HG03342 (cell line): ENCODE measurements around the gene RIPOR3.
A peak's percentile ranks its signal among the peaks of the same experiment; 100 is the strongest.

Experiments
- ATAC-seq: cut with Tn5 transposase; IDR thresholded peaks from one replicate; pipeline ENCODE4 v1.9.1; 2021; ENCODE audit warnings: mild to moderate bottlenecking, moderate library complexity; ENCODE audit not compliant: unreplicated experiment

Gene RIPOR3, protein sequence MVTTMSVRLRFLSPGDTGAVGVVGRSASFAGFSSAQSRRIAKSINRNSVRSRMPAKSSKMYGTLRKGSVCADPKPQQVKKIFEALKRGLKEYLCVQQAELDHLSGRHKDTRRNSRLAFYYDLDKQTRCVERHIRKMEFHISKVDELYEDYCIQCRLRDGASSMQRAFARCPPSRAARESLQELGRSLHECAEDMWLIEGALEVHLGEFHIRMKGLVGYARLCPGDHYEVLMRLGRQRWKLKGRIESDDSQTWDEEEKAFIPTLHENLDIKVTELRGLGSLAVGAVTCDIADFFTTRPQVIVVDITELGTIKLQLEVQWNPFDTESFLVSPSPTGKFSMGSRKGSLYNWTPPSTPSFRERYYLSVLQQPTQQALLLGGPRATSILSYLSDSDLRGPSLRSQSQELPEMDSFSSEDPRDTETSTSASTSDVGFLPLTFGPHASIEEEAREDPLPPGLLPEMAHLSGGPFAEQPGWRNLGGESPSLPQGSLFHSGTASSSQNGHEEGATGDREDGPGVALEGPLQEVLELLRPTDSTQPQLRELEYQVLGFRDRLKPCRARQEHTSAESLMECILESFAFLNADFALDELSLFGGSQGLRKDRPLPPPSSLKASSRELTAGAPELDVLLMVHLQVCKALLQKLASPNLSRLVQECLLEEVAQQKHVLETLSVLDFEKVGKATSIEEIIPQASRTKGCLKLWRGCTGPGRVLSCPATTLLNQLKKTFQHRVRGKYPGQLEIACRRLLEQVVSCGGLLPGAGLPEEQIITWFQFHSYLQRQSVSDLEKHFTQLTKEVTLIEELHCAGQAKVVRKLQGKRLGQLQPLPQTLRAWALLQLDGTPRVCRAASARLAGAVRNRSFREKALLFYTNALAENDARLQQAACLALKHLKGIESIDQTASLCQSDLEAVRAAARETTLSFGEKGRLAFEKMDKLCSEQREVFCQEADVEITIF

DNA sequence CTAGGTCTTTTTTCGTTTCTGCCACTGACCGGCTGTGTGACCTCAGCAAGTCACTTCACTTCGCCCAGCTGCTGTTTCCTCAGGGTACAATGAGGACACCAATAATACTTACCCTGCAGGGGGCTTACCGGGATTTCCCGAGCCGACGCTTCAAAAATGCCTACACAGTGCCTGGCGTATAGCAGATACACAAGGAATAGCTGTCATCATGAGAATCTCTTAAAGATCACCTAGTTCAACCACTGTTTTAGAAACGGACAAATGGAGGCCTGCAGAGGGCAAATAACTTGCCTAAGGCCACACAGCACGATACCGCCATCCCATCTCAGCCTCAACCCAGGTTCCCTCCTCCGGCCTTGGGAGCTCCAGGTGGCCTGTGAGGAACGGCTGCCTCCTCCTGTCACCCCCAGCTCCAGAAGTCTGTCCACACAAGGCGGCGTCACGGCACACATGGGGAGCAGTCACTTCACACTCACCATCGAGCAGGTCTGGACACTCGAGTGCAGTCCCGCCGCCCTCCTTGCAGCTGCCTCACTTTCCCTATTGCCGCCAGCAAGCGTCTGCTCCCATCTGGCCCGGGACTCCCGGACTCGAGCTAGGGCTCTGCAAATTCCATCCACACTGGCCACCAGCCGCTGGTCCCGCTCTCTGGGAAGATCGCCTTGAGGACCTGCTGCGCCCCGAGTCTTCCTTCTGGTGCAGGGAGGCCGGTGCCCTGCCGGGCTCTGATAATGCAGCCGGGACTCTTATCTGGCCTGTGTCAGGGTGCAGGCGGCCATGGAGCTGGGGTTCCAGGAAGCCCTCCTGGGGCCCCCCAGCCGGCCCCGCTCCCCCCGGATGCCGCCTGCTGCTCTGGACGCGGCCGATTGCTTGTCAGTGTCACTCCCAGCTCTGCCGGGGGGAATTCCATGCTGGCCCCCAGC, at the start of gene RIPOR3:
Gene RIPOR3, minus strand, starts transcription at position 893 of the 923 bp plus-strand sequence. Its CDS starts 414 bp downstream, at position 479.
- no peak for ATAC-seq

GRCh38 chr20:50737352-50737751, 46.0 kb upstream of the RIPOR3 start:
- no peak for ATAC-seq

DNA sequence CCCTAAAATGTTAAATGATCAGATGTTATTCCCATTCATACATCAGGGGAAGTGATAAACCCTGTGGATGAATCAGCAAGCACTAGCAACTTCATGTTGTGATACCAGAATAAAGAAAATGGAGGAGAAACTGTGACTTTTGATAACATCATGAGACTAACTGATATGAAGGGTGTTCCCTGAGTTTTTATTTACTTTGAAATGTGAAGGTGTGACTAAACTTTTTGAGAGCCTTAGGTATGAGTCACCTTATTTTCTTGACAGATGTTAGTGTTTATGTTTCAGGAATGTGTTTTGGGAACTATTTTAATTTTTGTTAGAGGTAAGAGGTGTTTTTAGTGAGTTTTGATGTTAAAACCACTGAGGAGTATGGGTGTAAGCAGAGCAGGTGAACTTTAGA, 44.5 kb upstream of the RIPOR3 start:
- no peak for ATAC-seq

DNA sequence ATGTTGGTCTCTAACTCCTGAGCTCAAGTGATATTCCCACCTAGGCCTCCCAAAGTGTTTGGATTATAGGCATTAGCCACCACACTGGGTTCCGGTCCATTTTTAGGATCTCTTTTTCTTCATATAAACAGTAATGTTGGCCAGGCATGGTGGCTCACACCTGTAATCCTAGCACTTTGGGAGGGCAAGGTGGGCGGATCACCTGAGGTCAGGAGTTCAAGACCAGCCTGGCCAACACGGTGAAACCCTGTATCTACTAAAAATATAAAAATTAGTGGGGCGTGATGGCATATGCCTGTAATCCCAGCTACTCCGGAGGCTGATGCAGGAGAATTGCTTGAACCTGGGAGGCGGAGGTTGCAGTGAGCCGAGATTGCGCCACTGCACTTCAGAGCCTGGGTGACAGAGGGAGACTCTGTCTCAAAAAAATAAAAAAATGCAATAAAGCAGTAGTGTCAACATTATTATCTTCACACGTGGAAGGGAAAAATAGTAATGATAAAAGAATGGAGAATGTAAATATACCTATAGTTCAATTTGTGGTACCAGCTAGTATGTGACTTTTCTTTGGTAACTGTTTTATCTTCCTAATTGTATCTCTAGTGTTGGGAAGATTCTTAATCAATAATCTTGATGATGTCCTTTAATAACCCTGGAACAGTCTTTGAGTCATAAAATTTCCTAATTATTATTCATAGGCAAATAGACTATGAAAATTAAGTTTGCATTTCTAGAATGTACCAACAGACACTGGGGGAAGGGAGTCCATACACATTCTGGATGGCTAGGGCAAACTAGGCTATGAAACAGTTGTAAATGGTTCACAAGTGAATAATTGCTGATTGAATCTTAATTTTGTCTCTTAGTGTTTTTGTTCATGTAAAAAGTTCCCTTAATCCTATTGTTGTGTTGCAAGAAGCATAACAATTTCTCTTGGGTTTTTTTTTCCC, 43.7 kb upstream of the RIPOR3 start:
- ATAC-seq, result no peak

GRCh38 chr20:50733644-50734349, 42.5 kb upstream of the RIPOR3 start:
- ATAC-seq, result no peak

DNA sequence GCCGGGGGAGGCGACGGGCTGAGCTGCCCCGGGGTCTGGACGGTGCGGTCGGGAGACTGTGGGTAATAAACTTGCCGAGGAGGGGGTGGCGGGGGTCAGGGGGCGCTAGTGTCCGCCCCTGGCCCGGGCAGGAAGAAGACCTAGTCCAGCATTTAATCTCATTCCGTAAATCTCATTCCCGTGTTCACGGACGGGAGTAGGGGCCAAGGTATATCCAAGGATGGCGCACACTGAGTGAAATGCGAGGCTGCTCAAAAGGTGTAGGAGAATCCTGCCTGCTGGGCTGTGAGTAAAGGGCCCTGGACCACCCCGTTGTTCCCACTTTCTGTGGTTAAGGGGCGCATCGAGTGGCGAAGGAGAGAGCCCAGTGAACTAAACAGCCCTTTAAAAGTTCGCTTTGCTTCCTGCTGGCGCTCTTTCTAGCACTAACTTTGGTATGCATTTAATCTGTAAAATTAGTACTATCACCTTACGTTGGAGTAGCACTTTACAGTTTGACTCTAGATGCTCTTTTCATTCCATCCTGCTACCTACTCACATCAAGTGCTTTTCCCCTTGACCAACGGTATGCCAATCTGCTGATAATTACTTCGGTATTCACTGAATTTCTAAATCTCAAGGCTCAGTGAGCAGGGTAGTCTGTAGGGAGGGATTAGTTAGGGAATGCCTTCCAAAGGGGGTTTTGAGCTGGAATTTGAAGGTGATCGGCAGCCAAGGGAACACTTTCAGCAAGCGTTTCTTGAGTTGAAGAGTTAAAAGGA, 40.8 kb upstream of the RIPOR3 start:
- no peak for ATAC-seq

DNA sequence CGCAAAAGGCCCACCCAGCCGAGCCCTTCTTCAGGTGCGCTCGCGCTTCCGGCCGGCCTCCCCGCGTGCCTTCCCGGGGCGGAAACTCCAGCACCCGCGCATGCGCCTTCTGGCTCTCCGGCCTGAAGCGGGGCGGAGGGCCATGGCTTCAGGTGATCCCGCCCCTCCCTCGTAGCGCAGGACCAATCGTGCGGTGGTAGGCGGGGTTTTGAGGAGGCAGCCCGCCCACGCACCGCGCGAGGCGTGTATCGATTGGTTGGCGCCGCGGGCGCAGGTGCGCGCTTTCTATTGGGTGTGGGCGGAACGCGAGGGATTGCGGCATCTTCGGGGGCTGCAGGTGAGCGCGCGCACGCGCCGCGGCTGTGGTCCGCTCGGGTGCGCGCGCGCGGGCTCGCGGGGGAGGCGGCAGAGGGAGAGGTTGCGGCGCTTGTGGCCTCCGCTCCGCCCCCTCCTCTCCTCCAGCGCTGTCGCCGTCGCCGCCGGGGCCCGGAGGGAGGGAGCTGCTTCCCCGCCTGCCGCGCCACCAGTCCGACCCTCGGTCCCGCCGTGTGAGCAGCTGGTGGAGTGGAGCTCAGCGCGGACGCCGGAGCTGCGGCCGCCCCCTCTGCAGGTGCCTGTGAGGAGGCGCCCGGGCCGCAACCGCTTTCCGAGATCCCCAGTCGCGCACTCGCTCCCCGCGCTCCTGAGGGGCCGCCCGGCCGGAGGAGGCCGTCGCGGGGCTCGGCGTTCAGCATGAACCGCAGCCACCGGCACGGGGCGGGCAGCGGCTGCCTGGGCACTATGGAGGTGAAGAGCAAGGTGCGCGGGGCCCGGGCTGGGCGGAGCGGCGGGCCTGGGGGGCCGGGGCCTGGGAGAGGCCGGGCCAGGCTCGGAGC, 40.0 kb upstream of the RIPOR3 start, which contains the start of gene PARD6B:
Gene PARD6B, plus strand, starts transcription at position 526 of the 875 bp plus-strand sequence. Its CDS starts 207 bp downstream, at position 733.
- ATAC-seq, result peak; percentile 87

GRCh38 chr20:50730765-50731054, 39.4 kb upstream of the RIPOR3 start:
- no peak for ATAC-seq

GRCh38 chr20:50729901-50730764, 38.8 kb upstream of the RIPOR3 start:
- no peak for ATAC-seq

GRCh38 chr20:50728981-50729874, 37.9 kb upstream of the RIPOR3 start:
- no peak for ATAC-seq

GRCh38 chr20:50728486-50728980, 37.2 kb upstream of the RIPOR3 start:
- ATAC-seq, result no peak

DNA sequence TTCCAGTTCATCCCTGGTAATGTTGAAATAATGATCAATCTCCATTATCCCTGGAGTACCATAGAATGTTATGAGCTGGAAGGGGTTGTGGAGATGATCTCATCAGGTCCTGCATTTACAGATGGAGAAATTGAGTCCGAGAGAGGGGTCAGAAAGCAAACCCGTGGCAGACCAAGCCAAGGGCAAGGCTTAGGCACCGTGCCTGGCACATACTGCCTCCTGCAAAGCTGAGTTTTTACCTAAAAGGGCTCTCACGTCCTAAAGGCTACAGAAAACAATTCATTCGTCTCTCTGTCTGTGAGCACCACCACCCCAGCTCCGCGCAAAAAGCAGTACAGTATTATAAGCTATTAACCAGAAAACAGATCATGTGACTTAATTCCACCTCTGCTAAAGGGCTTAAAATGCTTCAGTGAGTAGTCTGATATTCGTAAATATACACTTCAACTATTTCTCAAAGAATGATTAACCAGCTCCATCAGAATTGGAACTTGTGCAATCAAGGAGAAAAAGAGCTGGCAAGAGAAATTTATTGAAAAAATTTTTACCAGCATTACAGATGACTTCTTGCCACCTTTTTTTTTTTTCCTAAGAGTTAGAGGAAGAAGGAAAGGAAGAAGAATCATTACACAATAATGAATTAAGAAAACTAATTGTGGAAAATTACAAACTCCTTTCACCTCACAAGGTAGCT, 36.6 kb upstream of the RIPOR3 start:
- no peak for ATAC-seq

- ATAC-seq, result no peak
Observed at GRCh38 chr20:50726955-50727791, 35.8 kb upstream of the RIPOR3 start.

DNA sequence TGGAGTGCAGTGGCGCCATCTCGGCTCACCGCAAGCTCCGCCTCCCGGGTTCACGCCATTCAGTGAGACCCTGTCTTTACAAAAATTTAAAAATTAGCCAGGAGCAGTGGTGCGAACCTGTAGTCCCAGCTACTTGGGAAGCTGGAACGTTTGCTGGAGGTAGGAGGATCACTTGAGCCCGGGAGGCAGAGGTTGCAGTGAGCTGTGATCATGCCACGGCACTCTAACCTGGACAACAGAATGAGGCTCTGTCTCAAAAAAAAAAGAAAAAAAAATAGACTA, 34.3 kb upstream of the RIPOR3 start:
- ATAC-seq, result no peak
